Activated CD8-positive, alpha-beta memory T cell treated with anti-CD3 and anti-CD28 coated beads for 48 hours (primary cell): ENCODE results near the gene MPZL2.
"Not testable (repeated sequence)": the region's sequence is repeated elsewhere in the genome, so short reads cannot be mapped to it uniquely, and the experiment has no call there.

Experiments used
- DNase-seq, 3 experiments: peaks; one replicate each; pipeline ENCODE4 v3.0.0-alpha.2; 2020; ENCODE audit warnings: low read depth in 2 of 3, low spot score in 2 of 3

Gene MPZL2

DNA sequence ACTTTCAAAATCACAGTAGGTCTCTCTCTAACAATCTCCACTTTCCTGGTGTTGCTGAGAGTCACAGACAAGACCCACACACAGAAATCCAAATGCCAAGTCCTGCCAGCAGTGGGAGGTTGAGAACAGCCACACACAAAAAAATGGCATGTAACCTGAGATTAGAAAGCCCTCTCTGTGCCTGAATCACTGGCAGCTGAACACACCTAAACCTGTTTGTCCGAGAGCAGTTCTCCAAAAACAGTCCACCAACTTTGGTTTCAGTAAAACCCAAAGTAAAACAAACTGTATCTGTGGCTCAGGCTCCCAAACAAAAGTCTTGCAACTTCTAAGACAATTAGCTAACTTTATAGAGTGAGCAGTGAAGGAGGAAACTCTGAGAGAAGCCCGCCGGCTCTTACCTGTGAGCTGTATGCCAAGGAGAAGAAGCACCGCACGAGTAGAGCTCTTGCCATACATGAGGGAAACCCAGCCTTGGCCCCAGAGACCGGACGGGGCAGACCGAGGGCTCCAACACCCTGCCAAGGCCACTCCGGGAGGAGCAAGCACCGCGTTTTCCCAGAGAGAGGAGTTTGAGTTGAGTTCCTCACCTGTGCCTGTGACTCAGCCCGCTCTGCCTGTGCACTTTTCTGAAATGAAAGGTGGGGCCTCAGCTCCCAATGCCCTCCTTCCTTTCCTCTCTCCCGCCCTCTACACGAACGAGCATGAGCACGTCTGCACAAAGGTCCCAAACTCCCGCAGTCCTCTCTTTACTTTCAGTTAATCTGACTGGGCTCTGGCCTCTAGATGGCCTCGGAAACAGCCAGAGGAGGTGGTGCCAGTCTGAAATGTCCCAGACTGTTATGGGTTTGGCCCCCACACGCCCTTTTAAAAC, at the start of gene MPZL2:
Gene MPZL2, minus strand, starts transcription at position 603 of the 874 bp plus-strand sequence. Its CDS starts 144 bp downstream, at position 459.
- no peak for DNase-seq

DNA sequence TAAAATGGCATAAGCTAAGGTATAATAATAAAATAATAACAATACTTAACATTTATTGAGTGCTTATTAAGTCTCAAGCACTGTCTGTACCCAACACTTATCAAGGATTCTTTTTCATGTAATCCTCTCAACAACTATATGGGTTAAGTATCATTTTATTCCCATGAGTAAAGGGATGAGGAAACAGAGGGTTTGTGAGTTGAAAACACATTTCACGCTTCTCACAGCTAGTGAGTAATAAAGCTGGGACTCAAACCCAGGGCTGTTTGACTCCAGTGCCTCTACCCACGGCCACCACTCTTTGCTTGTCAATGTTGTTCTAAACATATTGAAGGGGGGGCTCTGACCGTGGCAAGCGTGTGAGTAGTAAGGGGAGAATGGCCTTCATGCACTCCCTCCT, 49.1 kb upstream of the MPZL2 start:
- DNase-seq = no peak

DNA sequence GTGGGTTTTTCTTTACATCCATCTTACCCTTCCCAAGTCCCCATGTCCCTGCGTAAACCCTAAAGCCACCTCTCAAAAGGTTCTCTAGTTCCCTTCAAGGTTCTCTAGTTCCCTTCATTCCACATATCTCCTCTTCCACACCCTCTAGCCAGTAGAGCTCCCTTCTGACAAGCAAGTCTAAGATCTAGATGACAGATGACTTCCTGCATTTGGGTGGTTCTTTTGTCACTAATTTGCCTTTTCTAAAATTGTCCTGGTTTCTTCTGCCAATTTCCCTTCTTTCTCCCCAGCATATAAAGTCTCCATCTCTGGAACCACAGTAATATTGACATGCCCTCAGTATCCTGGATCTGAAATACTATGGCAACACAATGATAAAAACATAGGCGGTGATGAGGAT, 48.2 kb upstream of the MPZL2 start:
- DNase-seq = no peak

DNA sequence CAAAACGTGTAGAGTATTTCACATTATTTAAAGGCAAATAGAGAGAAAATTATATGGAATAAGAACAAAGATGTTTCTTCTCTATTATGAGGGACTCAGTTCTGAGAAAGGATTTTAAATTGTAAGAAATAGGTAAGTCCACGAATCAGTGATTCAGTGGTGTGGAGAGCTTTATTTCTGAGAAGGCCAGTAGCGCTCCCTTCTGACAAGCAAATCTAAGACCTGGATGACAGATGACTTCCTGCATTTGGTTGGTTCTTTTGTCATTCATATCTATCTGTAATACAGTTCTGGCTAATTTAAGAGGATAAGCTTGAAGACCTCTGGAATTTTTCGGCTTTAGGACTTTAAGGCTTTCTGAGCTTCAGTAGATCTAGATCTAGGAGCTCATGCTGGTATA, 47.4 kb upstream of the MPZL2 start:
- DNase-seq = no peak

DNA sequence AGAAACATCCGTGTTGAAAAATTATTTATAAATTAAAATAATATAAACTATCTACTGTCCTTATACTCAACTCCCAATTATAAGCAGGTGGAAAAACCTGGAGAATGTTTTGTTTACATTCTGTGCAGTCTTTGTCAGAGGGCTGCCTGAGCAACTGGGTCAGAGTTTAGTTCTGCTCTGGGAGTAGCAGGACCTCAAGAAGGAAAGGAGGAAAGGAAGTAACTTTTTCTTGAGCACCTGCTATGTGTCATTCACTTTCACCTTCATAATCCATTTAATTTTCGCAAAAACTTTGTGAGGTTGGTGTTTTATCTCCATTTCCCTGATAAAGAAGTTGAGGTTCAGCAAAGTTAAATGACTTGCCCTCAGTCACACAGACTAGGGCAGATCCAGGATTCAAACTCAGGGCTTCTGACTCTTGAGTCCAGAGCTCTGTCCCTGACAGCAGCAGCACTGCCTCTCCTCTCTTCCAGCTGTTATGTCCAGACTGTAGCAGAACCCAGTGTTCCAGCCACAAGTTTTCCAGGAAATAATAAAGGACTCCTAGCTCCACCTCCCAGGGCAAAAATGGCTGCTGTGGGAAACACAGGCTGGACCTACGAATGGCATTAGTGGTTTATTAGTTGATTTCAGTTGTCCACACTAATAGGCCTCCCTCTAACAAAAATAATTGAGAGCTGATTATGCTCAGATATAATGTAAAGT, 46.8 kb upstream of the MPZL2 start:
- DNase-seq = no peak

DNA sequence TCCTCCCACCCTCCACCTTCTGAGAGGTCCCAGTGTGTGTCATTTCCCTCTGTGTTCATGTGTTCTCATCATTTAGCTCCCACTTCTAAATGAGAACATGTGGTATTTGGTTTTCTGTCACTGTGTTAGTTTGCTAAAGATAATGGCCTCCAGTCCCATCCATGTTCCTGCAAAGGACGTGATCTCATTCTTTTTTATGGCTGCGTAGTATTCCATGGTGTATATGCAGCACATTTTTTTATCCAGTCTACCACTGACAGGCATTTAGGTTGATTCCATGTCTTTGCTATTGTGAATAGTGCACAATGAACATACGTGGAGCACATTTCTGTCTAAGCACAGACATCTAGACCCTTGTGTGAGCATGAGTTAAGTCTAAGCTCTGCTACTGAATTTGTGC, 46.2 kb upstream of the MPZL2 start:
- no peak for DNase-seq

DNA sequence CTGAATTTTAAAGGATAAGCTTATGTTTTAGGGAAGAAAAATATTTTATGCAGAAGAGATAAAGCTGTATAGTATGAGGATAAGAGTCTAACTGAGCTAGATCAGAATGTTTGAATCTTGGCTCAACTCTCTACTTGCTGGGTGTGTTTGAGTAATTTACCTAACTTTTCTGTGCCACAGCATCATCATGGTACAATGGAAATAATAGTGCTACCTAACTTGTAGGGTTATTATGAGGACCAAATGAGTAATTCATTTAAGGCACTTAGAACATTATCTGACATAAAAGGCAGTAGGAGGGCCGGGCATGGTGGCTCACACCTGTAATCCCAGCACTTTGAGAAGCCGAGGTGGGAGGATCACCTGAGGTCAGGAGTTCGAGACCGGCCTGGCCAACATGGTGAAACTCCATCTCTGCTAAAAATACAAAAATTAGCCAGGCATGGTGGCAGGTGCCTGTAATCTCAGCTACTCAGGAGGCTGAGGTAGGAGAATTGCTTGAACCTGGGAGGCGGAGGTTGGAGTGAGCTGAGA, 45.0 kb upstream of the MPZL2 start:
- not testable (repeated sequence) for DNase-seq

DNA sequence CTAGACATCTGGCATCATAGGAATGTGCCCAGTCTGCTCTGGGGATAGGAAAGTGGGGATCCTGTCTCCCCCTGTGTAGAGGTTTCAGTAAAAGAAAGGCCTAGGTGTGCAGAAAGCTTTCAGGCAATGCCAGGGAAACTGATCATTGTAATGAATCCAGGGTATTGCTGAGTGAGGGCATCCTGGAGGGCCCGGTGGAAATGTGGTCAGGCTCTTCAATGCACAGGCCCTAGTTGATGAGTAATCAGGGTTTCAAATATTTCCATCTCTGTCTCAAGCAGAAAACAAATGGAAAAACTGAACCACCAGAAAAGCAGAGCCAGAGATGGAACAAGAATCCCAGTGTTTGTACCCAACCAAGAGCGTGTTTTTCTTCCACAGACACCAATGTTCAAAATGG, 42.5 kb upstream of the MPZL2 start:
- DNase-seq = no peak

DNA sequence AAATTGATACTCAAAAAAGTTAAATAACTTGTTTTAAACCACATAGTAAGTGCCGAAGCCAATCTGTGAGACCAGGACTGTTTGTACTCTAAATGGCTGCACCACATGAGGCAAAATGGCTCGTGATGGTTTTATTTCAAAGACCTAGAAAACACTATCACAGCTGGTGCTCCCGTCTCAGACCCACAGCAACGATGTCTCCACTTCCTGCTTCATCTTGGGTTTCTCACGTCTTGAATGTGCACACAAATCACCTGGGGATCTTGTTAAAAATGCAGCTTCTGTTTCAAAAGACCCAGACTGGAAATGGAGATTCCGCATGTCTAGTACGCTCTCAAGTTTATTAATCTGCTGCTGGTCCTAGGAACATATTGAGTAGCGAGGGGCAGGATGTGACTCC, 41.6 kb upstream of the MPZL2 start:
- DNase-seq = no peak

DNA sequence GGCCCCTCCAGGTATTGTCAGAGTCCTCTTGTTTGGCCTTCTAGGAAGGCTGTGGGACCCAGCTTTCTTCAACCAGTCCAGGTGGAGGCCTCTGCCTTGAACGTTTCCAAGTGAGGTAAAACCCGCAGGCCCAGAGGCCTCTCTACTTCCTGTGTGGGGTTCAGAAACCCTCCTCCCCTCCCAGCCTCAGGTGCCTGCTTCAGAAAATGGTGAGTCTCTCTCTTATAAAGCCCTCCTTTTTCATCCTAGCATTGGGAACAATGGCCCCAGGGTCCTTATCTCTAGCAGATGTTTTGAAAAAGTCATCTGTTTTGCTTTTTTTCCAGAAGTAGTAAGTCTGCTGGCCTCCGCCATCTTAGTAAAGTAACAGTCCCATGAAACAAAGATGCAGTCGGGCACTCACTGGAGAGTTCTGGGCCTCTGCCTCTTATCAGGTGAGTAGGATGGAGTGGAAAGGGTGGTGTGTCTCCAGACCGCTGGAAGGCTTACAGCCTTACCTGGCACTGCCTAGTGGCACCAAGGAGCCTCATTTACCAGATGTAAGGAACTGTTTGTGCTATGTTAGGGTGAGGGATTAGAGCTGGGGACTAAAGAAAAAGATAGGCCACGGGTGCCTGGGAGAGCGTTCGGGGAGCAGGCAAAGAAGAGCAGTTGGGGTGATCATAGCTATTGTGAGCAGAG, 40.6 kb upstream of the MPZL2 start, which contains the start of gene CD3E:
Gene CD3E, plus strand, starts transcription at position 163 of the 681 bp plus-strand sequence. Its CDS starts 223 bp downstream, at position 386.
- no peak for DNase-seq

DNA sequence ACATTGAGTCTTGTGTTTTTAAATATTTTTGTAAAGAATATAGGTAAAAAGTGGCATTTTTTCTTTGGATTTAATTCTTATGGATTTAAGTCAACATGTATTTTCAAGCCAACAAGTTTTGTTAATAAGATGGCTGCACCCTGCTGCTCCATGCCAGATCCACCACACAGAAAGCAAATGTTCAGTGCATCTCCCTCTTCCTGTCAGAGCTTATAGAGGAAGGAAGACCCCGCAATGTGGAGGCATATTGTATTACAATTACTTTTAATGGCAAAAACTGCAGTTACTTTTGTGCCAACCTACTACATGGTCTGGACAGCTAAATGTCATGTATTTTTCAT, 40.1 kb upstream of the MPZL2 start:
- DNase-seq = no peak

DNA sequence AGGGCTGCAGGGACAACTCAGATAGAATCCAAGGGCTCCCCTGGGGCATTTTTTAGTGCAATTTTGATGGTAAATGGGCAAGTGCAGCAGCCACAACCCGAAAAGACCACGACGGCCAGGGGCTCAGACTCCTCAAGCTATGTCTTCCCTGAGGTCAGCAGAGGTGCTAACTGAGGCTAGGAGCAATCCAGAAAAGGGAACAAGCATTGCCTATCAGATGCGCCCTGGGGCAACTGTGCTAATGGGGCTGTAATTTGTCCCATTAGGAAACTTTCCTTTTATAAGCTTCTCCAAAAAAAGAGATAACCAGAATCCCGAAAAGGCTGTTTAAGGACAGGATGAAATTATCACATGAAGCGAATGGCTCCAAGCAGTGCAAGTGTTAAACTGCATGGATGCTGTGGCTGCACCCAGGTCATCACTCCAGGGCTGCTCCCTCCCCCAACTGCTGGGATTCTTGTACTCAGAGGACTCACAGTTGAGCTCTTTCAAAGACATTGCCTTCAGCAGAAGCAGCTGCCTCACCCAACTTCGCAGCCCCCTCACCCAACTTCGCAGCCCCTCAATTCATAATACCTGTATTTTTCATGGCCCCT, 37.6 kb upstream of the MPZL2 start:
- no peak for DNase-seq

DNA sequence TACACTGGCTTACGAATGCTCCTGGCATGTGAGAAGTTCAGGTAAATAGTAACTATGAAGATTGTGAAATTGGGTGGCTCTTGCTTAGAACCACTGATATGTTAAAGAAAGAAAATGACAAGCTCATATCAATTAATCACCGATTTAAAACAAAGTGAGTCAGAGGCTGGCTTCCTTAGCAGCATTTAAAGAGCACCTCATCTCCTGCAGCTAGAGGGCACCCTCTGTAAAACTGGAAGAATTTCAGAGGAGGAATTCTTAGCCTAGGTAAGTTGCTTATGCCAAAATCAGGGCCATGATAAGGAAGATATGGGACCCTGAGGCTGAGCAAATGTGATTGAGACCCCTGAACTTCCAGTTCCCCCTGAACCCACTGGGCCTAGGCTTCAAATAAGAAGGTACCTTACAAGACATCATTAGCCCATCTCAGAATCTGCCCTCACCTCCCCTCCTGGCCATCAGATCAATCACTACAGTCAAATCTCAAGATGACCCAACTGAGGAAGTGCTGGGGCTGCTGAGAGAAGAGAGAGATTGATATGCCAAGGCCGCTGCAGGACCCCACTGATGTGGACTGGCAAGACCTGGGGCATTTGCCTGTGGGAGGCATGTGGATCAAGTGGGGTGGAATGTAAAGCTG, 31.8 kb upstream of the MPZL2 start:
- DNase-seq = no peak

DNA sequence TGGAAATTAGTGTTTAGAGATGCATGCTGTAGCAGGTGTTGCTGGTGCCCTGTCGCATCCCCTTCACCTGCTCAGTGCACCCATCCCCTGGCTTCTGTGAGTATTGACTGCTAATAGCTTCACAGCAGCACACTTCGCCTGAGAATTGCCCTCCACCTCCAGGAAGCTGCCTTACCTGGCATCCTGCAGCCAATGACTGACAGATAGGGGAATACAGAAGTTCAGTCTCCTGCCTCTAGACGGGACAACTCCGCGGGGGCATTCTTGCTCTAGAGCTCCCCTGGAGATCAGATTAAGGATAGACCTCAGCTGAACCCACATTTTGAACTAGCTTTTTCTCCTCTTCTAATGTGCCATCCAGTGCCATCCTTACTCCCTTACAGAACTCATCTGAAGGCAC, 31.1 kb upstream of the MPZL2 start:
- no peak for DNase-seq

DNA sequence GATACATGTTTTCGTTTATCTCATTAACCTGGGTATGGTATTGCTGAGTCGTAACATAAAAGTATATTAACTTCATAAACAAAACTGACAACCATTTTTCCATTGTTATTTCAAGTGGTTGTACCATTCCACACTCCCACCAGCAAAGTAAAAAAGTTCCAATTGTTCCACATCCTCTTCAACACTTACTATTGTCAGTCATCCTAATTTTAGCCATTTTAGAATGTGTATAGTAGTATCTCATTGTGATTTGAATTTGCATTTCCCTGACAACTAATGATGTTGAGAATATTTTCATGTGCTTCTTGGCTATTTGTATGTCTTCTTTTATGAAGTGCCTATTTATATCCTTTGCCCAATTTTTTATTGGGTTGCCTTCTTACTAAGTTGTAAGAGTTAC, 30.0 kb upstream of the MPZL2 start:
- no peak for DNase-seq

DNA sequence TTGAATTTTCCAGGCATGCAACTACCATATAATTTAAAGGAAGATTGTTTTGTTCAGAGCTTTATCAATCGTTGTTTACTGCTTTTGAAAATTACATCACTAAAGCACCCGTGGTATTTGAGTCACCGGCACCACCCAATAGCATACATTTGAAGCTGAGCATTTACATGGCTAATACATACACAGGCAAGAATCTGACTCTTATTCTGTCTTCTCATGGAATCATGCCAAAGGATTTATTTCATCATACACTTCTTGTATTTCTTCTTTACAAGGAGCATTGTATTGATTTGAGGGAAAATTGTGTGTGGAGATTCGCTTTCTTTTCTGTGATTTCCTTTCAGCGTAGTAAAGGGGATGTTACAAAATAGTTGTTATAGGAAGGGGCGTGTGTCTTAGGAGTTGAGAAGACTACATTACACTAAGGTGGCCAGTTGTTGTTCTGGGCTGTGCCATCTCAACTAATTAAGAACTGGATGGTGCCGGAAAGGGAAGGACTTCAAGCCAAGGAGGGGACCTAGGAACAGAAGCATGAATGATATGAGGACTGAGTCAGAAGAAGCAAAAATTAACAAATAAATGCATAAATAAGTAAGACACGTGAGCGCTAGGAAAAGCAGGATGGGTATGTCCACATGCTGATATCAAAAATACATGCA, 27.5 kb upstream of the MPZL2 start:
- DNase-seq = no peak

DNA sequence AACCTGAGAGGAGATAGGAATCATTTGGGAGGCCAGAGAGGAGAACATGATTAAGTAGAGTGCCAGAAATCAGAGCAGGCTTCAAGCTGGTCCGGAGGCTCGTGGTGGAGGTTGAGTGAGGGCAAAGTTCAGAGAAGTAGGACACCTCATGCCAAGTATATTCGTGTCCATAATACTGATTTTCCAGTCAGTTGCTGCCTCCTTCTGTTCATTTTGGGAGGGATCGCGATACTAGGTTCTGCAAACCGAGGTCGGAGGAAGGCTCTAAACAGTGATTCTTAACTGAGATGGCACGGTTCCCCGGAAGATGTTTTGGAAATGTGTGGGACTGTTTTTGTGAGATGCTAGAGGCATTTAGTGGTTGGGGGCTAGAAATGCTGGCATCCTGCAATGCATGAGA, 26.8 kb upstream of the MPZL2 start:
- DNase-seq = no peak

DNA sequence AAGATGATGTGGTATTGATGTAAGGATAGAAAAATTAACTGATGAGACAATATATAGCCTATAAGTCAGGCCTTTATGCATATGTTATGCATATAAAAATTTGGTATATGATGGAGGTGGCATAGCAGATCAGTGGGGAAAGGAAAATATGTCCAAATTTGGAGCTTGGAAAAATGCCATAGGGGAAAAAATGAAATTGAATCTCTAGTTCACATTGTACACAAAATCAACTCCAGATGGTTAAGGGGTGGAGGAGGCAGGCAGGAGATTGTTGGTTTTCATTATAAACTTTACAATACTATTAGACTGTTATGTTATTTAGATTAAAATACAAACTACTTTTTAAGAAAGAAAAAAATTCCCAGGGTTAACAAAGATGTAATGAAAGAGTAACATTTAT, 25.3 kb upstream of the MPZL2 start:
- DNase-seq = no peak

DNA sequence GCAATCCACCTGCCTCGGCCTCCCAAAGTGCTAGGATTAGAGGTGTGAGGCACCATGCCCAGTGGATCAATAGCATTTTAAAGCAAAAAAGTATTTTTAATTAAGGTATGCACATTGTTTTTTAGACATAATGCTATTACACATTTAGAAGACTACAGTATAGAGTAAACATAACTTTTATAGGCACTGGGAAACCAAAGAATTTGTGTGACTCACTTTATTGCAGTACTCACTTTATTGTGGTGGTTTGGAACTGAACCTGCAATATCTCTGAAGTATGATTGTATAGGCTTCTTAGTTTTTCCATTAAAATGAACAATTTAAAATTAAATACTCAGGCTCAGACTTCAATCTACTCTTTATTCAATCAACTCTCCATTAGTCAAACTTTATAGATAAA, 22.9 kb upstream of the MPZL2 start:
- no peak for DNase-seq

DNA sequence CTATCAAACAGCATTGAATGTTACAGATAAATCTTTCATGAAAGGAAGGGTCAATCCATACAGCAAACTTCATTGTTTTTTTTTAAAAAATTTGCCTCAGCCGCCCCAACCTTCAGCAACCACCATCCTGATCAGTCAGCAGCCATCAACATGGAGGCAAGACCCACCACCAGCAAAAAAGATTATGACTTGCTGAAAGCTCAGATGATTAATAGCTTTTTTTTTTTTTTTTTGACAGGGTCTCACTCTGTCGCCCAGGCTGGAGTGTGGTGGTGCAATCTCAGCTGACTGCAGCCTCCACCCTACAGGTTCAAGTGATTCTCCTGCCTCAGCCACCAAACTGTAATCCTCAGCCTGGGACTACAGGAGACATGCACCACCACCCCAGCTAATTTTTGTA, 22.4 kb upstream of the MPZL2 start:
- no peak for DNase-seq
